NCI-H2107 (cell line): ENCODE results near the gene MTX3.

Experiments
- DNase-seq: peaks from one replicate; lab custom pipeline; 2025; lab: John Stamatoyannopoulos, UW

The MTX3 gene

DNA sequence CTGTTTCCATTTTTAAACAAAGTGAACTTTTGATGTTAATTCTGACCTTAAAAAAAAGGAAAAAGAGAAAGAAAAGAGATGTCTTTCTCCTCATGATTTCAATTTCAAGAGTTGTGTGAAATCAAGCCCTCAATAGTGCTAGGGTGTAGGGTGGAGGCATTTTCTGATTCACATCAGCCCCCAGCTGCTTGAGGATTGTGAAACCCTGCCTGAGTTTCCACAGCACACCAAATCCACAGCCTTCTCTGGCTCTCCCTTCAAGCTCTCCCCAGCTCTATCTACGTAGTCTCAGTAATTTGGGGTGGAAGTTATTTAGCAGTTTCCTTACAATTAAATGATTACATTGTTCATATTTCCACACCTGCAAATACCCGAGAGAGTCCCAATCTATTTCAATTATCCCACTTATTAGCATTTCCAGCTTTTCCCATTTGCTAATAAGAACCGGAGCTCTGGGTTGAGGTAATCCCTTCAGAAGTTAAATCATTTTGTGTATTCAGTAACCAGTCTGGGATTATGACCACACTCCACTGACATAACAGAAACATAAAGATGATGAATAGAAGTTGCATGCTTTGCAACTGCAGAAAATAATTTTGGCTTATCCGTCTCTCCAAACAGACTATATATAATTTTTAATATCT lies 54.9 kb downstream of the MTX3 start:
- no peak for DNase-seq

DNA sequence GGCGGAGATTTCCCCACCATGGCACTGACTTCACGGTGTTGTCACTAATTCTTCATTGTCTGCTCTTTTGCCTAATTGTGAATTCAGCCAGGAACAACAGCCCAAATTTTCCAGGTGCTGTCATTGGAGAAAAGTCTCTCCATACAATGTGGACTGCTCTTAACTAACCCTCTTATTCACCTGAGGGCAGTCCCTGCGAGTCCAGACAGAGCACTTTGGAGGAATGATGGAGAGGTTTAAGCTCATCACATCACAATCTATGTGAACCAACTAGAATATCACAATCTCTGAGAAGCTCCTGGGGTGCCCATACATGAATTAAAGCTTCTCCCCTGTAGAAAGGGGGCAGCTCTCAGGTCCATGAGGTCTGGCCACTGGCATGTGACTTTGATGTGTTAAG lies 56.4 kb downstream of the MTX3 start:
- DNase-seq: no peak

DNA sequence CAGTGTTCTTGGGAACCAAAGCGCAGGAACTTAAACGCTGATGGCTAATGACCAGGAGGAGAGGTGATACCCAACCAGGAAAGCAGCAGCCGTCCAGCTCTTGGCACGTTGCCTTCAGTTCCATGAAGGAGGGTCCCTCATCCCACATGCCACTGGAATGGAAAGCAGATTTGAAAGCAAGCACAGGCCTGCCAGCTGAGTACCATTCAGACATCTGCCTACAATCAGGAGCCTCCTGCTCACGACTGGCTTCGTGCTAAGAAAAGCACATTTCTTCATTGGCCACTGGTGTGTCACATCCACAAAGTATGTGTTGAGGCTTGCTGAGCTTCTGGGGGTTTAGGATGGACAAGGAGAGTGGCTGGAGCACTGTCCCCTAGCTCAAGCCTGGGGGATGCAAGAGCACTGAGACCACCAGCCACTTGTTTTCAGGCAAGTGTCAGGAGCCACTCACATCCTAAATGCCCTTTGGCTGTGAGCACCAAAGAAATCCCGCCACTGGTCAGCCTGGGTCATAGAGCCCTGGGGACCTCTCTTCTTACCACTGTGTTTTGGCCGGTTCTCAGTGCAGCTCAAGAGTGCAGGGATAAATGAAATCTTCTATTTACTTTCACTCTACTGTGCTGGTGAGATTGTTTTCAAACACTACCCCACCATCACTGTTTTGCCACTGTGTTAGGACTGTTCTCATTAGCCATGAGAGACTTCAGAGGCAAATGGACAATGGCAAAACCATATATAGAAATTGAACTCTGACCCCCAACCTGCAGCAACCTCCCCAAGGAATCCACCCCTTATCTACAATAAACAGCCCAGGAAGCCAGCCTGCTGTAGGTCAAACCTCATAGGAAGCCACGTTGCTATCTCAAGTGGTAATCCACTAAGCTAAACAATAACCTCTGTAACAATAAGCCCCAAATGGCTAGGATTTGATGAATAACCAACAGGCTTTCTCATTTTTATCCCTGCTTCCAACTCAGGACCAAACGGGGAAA lies 58.3 kb downstream of the MTX3 start:
- DNase-seq: no peak

DNA sequence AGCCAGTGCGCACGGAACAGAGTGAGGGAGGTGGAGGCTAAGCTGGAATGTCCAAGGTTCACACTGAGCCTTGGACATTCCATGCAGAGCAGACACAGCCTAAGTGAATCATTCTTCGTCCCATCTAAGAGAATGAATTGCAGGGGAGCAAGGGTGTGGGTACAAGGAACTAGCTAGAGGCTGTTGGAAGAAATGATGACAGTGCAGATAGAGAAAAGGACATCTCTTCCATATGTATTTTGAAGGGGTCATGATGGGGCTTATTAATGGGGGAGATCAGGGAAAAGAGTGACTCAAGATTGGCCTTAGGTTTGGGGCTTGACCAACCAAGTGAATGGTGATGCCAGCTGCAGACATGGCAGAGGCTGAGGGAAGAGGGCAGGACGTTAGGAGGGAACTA lies 59.2 kb downstream of the MTX3 start:
- DNase-seq: no peak

DNA sequence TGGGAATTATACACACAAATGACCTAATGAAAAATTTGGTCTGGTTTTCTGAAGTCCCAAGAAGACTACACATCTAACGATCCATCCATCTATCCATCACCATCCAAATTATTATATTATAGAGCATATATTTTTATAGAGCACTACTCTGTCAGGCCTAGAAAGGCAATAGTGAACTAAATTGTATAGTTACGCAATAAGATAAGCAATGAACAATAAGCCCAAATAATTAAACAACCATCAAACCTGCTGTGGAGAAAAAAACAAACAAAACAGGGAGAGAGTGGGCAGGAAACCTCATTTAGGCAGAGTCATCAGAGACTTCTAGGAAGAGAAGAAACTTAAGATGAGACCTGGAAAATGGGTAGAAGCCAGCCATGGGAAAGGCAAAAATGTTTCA lies 59.7 kb downstream of the MTX3 start:
- DNase-seq: no peak

DNA sequence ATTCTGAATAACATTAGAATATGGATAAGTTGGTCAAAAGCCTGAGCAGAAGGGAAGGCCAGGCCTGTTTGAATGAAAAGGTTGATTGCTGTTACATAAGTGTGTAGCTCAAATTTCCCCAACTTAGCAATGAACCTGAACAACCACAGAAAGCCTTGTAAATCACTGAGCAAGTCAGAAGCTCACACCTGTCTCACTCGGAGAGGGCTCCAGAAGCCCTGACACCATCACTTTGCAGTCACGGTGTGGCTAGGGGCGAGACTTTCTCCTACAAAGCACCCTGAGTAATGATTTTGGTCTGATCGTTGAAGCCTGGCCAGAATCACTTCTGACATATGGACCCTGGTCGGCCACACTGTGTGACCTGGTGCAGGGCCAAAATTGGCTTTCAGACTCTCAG lies 62.0 kb downstream of the MTX3 start:
- DNase-seq: peak; percentile 36
